Adrenal gland (tissue), 12 donors: ENCODE data around the gene CEP112. TPM values are rescaled to one million over a fixed set of nuclear protein-coding genes. Genes with fewer than 3 reads are reported as not detected.

Source experiments
- DNase-seq, 7 donors: peaks; one replicate each; pipeline ENCODE4 v3.0.0-alpha.2; 2019 to 2020
- H3K27ac ChIP-seq, 5 donors: fragments of 200-600 bp; sonication (generic) in 4 of 5; 1 replicate in 3 of 5; 2 replicates in 2 of 5; pipeline versions ENCODE4 v1.5.1 to v1.8.0; 2016 to 2020; ENCODE audit warnings: mild to moderate bottlenecking in 1 of 5
- H3K27me3 ChIP-seq: fragments of 200-600 bp; 2 replicates; pipeline ENCODE4 v1.8.0; 2021
- H3K36me3 ChIP-seq, 2 donors: fragments of 200-600 bp; replicated peaks in 1 of 2; 1 replicate in 1 of 2; 2 replicates in 1 of 2; pipeline versions ENCODE4 v1.5.1 to v1.8.0; 2018 to 2022
- H3K4me1 ChIP-seq, 2 donors: fragments of 200-600 bp; replicated peaks in 1 of 2; 1 replicate in 1 of 2; 2 replicates in 1 of 2; pipeline versions ENCODE4 v1.5.1 to v1.8.0; 2018 to 2021
- H3K4me3 ChIP-seq, 4 donors: fragments of 200-600 bp; sonication (generic) in 3 of 4; one replicate each; pipeline ENCODE4 v1.5.1; 2016 to 2018
- H3K9me3 ChIP-seq, 3 donors: fragments of 200-600 bp; sonication (generic) in 1 of 3; replicated peaks in 1 of 3; 1 replicate in 2 of 3; 2 replicates in 1 of 3; pipeline versions ENCODE4 v1.5.1 to v1.8.0; 2016 to 2021
- CTCF ChIP-seq, 6 experiments: fragments of 450-650 bp in 4 of 6; fragments of 200-600 bp in 2 of 6; sonication (generic) in 1 of 6; IDR thresholded peaks; 1 replicate in 5 of 6; 2 replicates in 1 of 6; pipeline versions ENCODE4 v1.5.1 to v1.8.0; 2016 to 2021; ENCODE audit warnings: antibody characterized with exemption in 6 of 6, mild to moderate bottlenecking in 2 of 6, moderate library complexity in 1 of 6
- POLR2A ChIP-seq, 2 donors: fragments of 450-650 bp; IDR thresholded peaks; one replicate each; pipeline ENCODE4 v1.6.1; 2017; ENCODE audit warnings: antibody characterized with exemption in 2 of 2, mild to moderate bottlenecking in 2 of 2, moderate library complexity in 1 of 2
- WGBS, 4 donors: extraction: QIAGEN DNeasy Blood & Tissue Kit in 2 of 4; methylation state at CpG; one replicate each; pipeline versions ENCODE4 v1.1.5 to v1.1.7; 2013 to 2017; 5-methylcytosine and 5-hydroxymethylcytosine counted together
- intact Hi-C, 2 donors: fragments of 100-400 bp; cut with DNase I; formaldehyde crosslinking; loops; one replicate each; pipeline versions ENCODE4 v1.14.1 to v1.15.0; 2022 to 2023
- polyA plus RNA-seq, 3 donors: library from polyadenylated mRNA; stranded (reverse); fragments of 200-250 nt in 2 of 3; fragments of 350-450 nt in 1 of 3; fragmentation: Illumina TruSeq in 1 of 3; extraction: RNeasy Lipid Tissue Mini Kit (QIAGEN cat#74804) in 1 of 3; gene quantifications; one replicate each; pipeline ENCODE4 v1.2.3, GENCODE V29; 2013 to 2014
- total RNA-seq, 9 donors: library from RNA; depleted of rRNA in 4 of 9; stranded (reverse); fragments of >200 nt in 4 of 9; fragments of 120-200 nt in 1 of 9; fragmentation: NEBNext Ultra II Directional in 1 of 9; extraction: Animal tissue kit (Norgen Biotek cat#: 25700) in 1 of 9; gene quantifications; one replicate each; pipeline versions ENCODE4 v1.1.0 to v1.2.4, GENCODE V29; 2013 to 2023
- donor health status: healthy with polysubstance abuse.
- donor health status: Bipolar disorder and iron deficiency.
- donor health status: DM: yes; HTN: yes; CAD: no.
- donor health status: DM: no; HTN: no; CAD: no.
- donor health status: DM: no; HTN: no; CAD: no.
- donor health status: DM: yes; HTN: yes; CAD: no.

Gene CEP112
- total and polyA plus RNA-seq, 12 donors, result 4.2 to 24.1 (median 9.6) TPM

GRCh38 chr17:65679165-65679845 is 512.6 kb downstream of the CEP112 start:
- intact Hi-C loops, result no loop called here
- no peak overlapping the region for H3K4me3 ChIP-seq
- H3K27me3 ChIP-seq, result no peaks in the 10 kb centered on the region
- no peak for TF ChIP-seq POLR2A (IDR thresholded peaks at IDR 0.05)
- TF ChIP-seq CTCF (IDR thresholded peaks at IDR 0.05), result no peak
- no peak for DNase-seq
- 32 to 54% (median 47%) methylated on average over 3 of the region's 3 CpGs for WGBS, 4 donors
- H3K9me3 ChIP-seq, result no peaks in the 10 kb centered on the region
- H3K27ac ChIP-seq, result no peak overlapping the region
- peaks cover 0 to 7% of the 10 kb centered on the region in 2 donors for H3K4me1 ChIP-seq
- no peaks in the 10 kb centered on the region for H3K36me3 ChIP-seq

GRCh38 chr17:65678546-65678945 is 513.4 kb downstream of the CEP112 start:
- no peak overlapping the region for H3K4me3 ChIP-seq
- H3K9me3 ChIP-seq, result no peaks in the 10 kb centered on the region
- no peak for DNase-seq
- intact Hi-C loops, result no loop called here
- peaks cover 0 to 7% of the 10 kb centered on the region in 2 donors for H3K4me1 ChIP-seq
- no peaks in the 10 kb centered on the region for H3K36me3 ChIP-seq
- no peak overlapping the region for H3K27ac ChIP-seq
- no peak for TF ChIP-seq POLR2A (IDR thresholded peaks at IDR 0.05)
- TF ChIP-seq CTCF (IDR thresholded peaks at IDR 0.05), result no peak
- 62 to 74% (median 68%) methylated on average over 9 of the region's 9 CpGs for WGBS, 4 donors
- no peaks in the 10 kb centered on the region for H3K27me3 ChIP-seq

- peaks cover 0 to 7% of the 10 kb centered on the region in 2 donors for H3K4me1 ChIP-seq
- H3K27ac ChIP-seq, result no peak overlapping the region
- no peaks in the 10 kb centered on the region for H3K36me3 ChIP-seq
- intact Hi-C loops, result no loop called here
- WGBS, 4 donors, result 57 to 95% (median 72%) methylated on average over 2 of the region's 2 CpGs
- no peak overlapping the region for H3K4me3 ChIP-seq
- TF ChIP-seq CTCF (IDR thresholded peaks at IDR 0.05) (no peak), POLR2A (IDR thresholded peaks at IDR 0.05) (no peak)
- H3K27me3 ChIP-seq, result no peaks in the 10 kb centered on the region
- no peaks in the 10 kb centered on the region for H3K9me3 ChIP-seq
- no peak for DNase-seq
Observed at GRCh38 chr17:65677932-65678331, 514.0 kb downstream of the CEP112 start.

- H3K27ac ChIP-seq, result no peak overlapping the region
- WGBS, 4 donors, result 86 to 97% (median 94%) methylated on average over 1 of the region's 1 CpG
- H3K27me3 ChIP-seq, result no peaks in the 10 kb centered on the region
- intact Hi-C loops, result no loop called here
- no peak overlapping the region for H3K4me3 ChIP-seq
- TF ChIP-seq POLR2A (IDR thresholded peaks at IDR 0.05) (no peak), CTCF (IDR thresholded peaks at IDR 0.05) (no peak)
- no peak for DNase-seq
- peaks cover 0 to 7% of the 10 kb centered on the region in 2 donors for H3K4me1 ChIP-seq
- H3K36me3 ChIP-seq, result no peaks in the 10 kb centered on the region
- H3K9me3 ChIP-seq, result no peaks in the 10 kb centered on the region
Observed at GRCh38 chr17:65674246-65675045, 517.5 kb downstream of the CEP112 start.
